BJ (cell line): ENCODE measurements around the gene SCAMP3. TPM values are rescaled to one million over a fixed set of nuclear protein-coding genes. Genes with fewer than 3 reads are reported as not detected.

ENCODE experiments used
- CTCF ChIA-PET: fragments of 350-600 bp; formaldehyde crosslinking; extraction: SDS; loops from one replicate; lab custom pipeline; 2021; ENCODE audit warnings: antibody characterized with exemption, inconsistent platforms; lab: Yijun Ruan, JAX
- POLR2A ChIA-PET: fragments of 300-600 bp; sonication (Branson Sonifier 250); formaldehyde crosslinking; extraction: SDS; loops from one replicate; lab custom pipeline; 2021; ENCODE audit warnings: antibody characterized with exemption; lab: Charles Lee
- DNase-seq: peaks from one replicate; pipeline ENCODE4 v3.0.0-alpha.2; 2011; ENCODE audit warnings: low read depth
- H3K27me3 ChIP-seq: 2 replicates; pipeline ENCODE4 v1.6.0; 2011; ENCODE audit warnings: low read length; ENCODE audit not compliant: control insufficient read depth, insufficient read depth
- H3K36me3 ChIP-seq: 2 replicates; pipeline ENCODE4 v1.5.1; 2011; ENCODE audit warnings: low read length; ENCODE audit not compliant: control insufficient read depth, insufficient read depth
- H3K4me3 ChIP-seq: 2 replicates; pipeline ENCODE4 v1.5.1; 2011; ENCODE audit warnings: low read depth, mild to moderate bottlenecking, control low read depth, low read length
- polyA plus RNA-seq: library from polyadenylated mRNA; depleted of rRNA; stranded (reverse); fragments of >200 nt; gene quantifications from 2 replicates; pipeline ENCODE4 v1.2.3, GENCODE V29; 2011
- TF ChIP-seq, protein P1 (sequence below): IDR thresholded peaks from 2 replicates; pipeline ENCODE4 v1.5.1; 2011; ENCODE audit warnings: low read depth, mild to moderate bottlenecking, control low read depth, inconsistent platforms, low read length, moderate library complexity; ENCODE audit not compliant: insufficient read depth

SCAMP3 gene
- polyA plus RNA-seq, 1 experiment: 193 TPM

DNA sequence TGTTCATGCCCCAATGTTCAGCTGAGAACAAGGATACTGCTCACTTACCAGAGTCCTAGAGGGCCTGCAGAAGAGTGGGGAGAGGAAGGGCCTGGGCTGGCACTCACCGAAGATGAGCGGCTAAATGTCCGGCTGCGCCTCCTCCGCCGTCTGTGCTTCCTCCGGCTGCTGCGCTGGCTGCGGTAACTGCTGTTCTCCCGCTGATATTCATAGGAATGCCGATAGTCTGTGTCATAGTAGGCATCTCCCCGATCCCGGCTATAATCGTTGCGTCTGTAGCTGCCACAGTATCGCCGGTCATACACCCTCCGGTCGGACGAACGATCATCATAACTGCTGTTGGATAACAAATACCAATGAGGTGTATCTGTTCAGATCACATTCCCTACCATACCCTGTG, 7.2 kb upstream of the SCAMP3 start:
- DNase-seq: no peak
- no peaks in the 10 kb centered on the region for H3K27me3 ChIP-seq
- ChIA-PET POLR2A (no interaction called here), CTCF (interaction anchor here (1.7 to 6.6 kb wide), 2 partner anchors 18 to 19 kb away, joined by 7 to 54 read pairs; no protein-coding TSS in a partner anchor)
- peaks cover 31% of the 10 kb centered on the region for H3K36me3 ChIP-seq
- TF ChIP-seq, protein P1, sequence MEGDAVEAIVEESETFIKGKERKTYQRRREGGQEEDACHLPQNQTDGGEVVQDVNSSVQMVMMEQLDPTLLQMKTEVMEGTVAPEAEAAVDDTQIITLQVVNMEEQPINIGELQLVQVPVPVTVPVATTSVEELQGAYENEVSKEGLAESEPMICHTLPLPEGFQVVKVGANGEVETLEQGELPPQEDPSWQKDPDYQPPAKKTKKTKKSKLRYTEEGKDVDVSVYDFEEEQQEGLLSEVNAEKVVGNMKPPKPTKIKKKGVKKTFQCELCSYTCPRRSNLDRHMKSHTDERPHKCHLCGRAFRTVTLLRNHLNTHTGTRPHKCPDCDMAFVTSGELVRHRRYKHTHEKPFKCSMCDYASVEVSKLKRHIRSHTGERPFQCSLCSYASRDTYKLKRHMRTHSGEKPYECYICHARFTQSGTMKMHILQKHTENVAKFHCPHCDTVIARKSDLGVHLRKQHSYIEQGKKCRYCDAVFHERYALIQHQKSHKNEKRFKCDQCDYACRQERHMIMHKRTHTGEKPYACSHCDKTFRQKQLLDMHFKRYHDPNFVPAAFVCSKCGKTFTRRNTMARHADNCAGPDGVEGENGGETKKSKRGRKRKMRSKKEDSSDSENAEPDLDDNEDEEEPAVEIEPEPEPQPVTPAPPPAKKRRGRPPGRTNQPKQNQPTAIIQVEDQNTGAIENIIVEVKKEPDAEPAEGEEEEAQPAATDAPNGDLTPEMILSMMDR: no peak
- H3K4me3 ChIP-seq: no peak overlapping the region

DNA sequence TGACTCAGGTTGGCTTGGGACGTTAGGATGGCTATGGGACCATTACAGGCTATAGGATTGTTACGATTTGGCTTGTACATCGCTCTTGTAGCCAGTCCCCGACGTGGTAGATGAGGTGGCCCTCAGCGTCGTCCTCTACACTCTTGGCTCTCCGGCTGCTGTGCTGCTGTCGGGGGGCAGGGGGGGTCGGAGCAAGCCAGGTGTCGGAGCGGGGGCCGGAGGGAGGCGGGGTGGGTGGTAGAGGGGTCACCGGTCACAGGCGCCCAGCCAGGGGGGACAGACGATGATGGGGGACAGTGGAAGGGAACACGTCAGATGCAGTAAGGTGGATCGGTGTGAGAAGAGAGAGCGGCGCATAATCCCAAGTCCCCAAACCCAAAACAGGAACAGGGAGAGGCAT, 6.5 kb upstream of the SCAMP3 start:
- POLR2A ChIA-PET: no interaction called here
- TF ChIP-seq, protein P1: no peak
- no peak overlapping the region for H3K4me3 ChIP-seq
- CTCF ChIA-PET: interaction anchor here (6.6 kb wide), 1 partner anchor 19 kb away, joined by 54 read pairs; no protein-coding TSS in a partner anchor
- no peak for DNase-seq
- peaks cover 37% of the 10 kb centered on the region for H3K36me3 ChIP-seq
- no peaks in the 10 kb centered on the region for H3K27me3 ChIP-seq

DNA sequence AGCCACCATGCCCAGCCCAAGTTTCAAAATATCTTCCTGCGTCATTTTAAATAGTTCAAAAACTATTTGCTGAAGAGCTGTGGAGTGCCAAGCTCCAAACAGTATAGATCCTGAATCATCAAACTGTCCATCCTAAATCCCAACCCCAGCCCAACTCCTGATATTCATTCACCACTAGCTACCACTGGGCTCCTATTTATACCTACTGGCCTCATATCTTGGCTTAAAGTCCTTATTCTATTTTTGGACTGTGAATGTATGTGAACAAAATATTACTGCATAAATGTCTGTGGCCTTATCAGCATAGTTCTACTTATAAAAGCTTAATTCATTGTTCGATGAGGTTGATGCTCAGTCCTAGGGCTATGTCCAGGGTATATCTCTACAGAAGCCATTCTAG, 5.2 kb upstream of the SCAMP3 start:
- Histone ChIP-seq H3K27me3 (no peaks in the 10 kb centered on the region), H3K4me3 (no peak overlapping the region), H3K36me3 (peaks cover 41% of the 10 kb centered on the region)
- ChIA-PET CTCF (interaction anchor here (0.6 to 6.6 kb wide), 2 partner anchors 17 to 397 kb away, joined by 3 to 54 read pairs; no protein-coding TSS in a partner anchor), POLR2A (no interaction called here)
- no peak for DNase-seq
- TF ChIP-seq, protein P1: no peak

DNA sequence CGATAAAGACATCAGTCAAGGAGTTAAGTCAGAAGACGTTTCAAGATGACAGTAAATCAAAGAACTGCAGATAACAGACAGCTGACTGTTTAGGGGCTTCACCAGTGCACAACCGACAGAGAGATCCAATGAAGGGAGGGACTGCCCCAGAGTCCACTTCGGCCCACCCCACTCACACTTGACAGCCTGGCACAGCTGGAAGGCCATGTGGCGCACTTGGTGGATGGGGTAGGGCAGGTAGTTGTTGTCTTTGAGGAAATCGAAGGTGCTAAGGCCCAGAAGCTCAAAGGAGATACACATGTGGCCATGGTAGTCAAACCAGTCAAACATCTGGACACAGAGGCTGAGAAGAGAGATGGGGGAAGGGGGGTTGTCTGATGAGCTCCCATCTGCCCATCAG, 4.4 kb upstream of the SCAMP3 start:
- ChIA-PET CTCF (interaction anchor here (0.7 to 6.6 kb wide), 2 partner anchors 9 to 17 kb away, joined by 4 to 54 read pairs; no protein-coding TSS in a partner anchor), POLR2A (no interaction called here)
- no peak for DNase-seq
- Histone ChIP-seq H3K4me3 (no peak overlapping the region), H3K27me3 (no peaks in the 10 kb centered on the region), H3K36me3 (peaks cover 41% of the 10 kb centered on the region)
- TF ChIP-seq, protein P1: no peak

DNA sequence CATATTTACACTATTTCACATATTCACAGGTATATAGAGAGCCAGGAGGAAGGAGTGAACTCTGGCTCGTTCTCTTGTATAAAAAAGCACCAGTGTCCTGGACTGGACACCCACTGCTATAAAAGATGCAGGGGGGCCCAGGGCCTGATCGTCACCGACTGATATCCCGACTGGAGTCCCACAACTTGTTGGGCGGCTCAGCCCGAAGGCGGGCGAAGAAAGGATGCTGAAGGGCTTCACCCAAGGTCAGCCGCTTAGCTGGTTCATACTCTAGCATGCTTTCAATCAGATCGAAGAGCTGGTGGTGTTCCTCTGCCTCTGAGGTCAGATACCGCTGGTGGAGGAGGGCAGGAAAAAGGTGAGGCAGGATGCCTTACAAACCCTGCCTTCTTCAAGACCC, 907 bp upstream of the SCAMP3 start:
- ChIA-PET POLR2A (no interaction called here), CTCF (interaction anchor here (0.9 to 6.6 kb wide), 2 partner anchors 13 to 61 kb away, joined by 3 to 54 read pairs; no protein-coding TSS in a partner anchor)
- H3K36me3 ChIP-seq: peaks cover 29% of the 10 kb centered on the region
- TF ChIP-seq, protein P1: no peak
- no peak for DNase-seq
- no peaks in the 10 kb centered on the region for H3K27me3 ChIP-seq
- H3K4me3 ChIP-seq: no peak overlapping the region
